CD14-positive monocyte (primary cell): ENCODE measurements around the gene WDR4. TPM values are rescaled to one million over a fixed set of nuclear protein-coding genes. Genes with fewer than 3 reads are reported as not detected.

Experiments used
- DNase-seq, 3 donors: peaks; one replicate each; pipeline ENCODE4 v3.0.0-alpha.2; 2011 to 2022
- H2AFZ ChIP-seq: 2 replicates; pipeline ENCODE4 v1.6.0; 2012; ENCODE audit warnings: mild to moderate bottlenecking, low read depth, low read length, inconsistent platforms; ENCODE audit not compliant: insufficient read depth, poor library complexity, severe bottlenecking
- H3K27ac ChIP-seq, 2 donors: 1 replicate in 1 of 2; 2 replicates in 1 of 2; pipeline ENCODE4 v1.5.1; 2012 to 2013; ENCODE audit warnings: low read length in 2 of 2, control low read depth in 1 of 2, inconsistent platforms in 1 of 2, low read depth in 1 of 2, mild to moderate bottlenecking in 1 of 2
- H3K27me3 ChIP-seq, 2 donors: one replicate each; pipeline versions ENCODE4 v1.6.0 to v1.6.1; 2011 to 2013; ENCODE audit warnings: low read length in 2 of 2; ENCODE audit not compliant: control insufficient read depth in 2 of 2, insufficient read depth in 2 of 2
- H3K36me3 ChIP-seq, 2 donors: replicated peaks in 1 of 2; 1 replicate in 1 of 2; 2 replicates in 1 of 2; pipeline versions ENCODE4 v1.5.1 to v1.6.1; 2012 to 2013; ENCODE audit warnings: low read length in 2 of 2, control low read depth in 1 of 2, inconsistent platforms in 1 of 2, mild to moderate bottlenecking in 1 of 2; ENCODE audit not compliant: insufficient read depth in 2 of 2, control insufficient read depth in 1 of 2
- H3K4me1 ChIP-seq, 2 donors: 1 replicate in 1 of 2; 2 replicates in 1 of 2; pipeline versions ENCODE4 v1.5.1 to v1.6.1; 2012 to 2013; ENCODE audit warnings: low read length in 2 of 2, control low read depth in 1 of 2, inconsistent platforms in 1 of 2, mild to moderate bottlenecking in 1 of 2, moderate library complexity in 1 of 2; ENCODE audit not compliant: insufficient read depth in 2 of 2, control insufficient read depth in 1 of 2
- H3K4me2 ChIP-seq: replicated peaks from 2 replicates; pipeline ENCODE3; 2012; ENCODE audit warnings: low read length, moderate library complexity, mild to moderate bottlenecking; ENCODE audit not compliant: poor library complexity, severe bottlenecking; ENCODE audit errors: extremely low read depth
- H3K4me3 ChIP-seq, 3 experiments: fragments of 200-600 bp in 1 of 3; sonication (generic) in 1 of 3; replicated peaks in 1 of 3; 1 replicate in 2 of 3; 2 replicates in 1 of 3; pipeline ENCODE4 v1.5.1; 2011 to 2013; ENCODE audit warnings: low read length in 3 of 3, mild to moderate bottlenecking in 3 of 3, control low read depth in 2 of 3, low read depth in 2 of 3, inconsistent platforms in 1 of 3, moderate library complexity in 1 of 3
- H3K79me2 ChIP-seq: 2 replicates; pipeline ENCODE4 v1.6.0; 2012; ENCODE audit warnings: mild to moderate bottlenecking, control low read depth, inconsistent platforms, low read length, moderate library complexity; ENCODE audit not compliant: insufficient read depth
- H3K9ac ChIP-seq: 2 replicates; pipeline ENCODE4 v1.6.0; 2017; ENCODE audit warnings: low read length, mild to moderate bottlenecking; ENCODE audit not compliant: insufficient read depth, poor library complexity, severe bottlenecking
- H3K9me3 ChIP-seq, 2 donors: replicated peaks in 1 of 2; 1 replicate in 1 of 2; 2 replicates in 1 of 2; pipeline versions ENCODE4 v1.5.1 to v1.6.1; 2012 to 2013; ENCODE audit warnings: low read length in 2 of 2, control low read depth in 1 of 2; ENCODE audit not compliant: control insufficient read depth in 1 of 2, insufficient read depth in 1 of 2
- H4K20me1 ChIP-seq: 2 replicates; pipeline ENCODE4 v1.6.0; 2012; ENCODE audit warnings: mild to moderate bottlenecking, low read length, control low read depth, moderate library complexity; ENCODE audit not compliant: insufficient read depth
- H3K27ac Mint-ChIP-seq, 7 donors: one replicate each; pipeline ENCODE4 v1.8.0; 2020; ENCODE audit warnings: mild to moderate bottlenecking in 7 of 7, mixed read lengths in 7 of 7, moderate library complexity in 6 of 7, inconsistent platforms in 2 of 7
- H3K27me3 Mint-ChIP-seq, 3 donors: one replicate each; pipeline ENCODE4 v1.8.0; 2021 to 2022; ENCODE audit warnings: low read depth in 3 of 3, mild to moderate bottlenecking in 3 of 3, mixed read lengths in 3 of 3, moderate library complexity in 3 of 3, inconsistent platforms in 1 of 3
- H3K36me3 Mint-ChIP-seq, 2 donors: one replicate each; pipeline ENCODE4 v1.8.0; 2020; ENCODE audit warnings: mixed read lengths in 2 of 2, inconsistent platforms in 1 of 2, mild to moderate bottlenecking in 1 of 2
- H3K4me1 Mint-ChIP-seq: one replicate; pipeline ENCODE4 v1.8.0; 2020; ENCODE audit warnings: mild to moderate bottlenecking, mixed read lengths
- H3K4me3 Mint-ChIP-seq, 2 donors: one replicate each; pipeline ENCODE4 v1.8.0; 2020; ENCODE audit warnings: mild to moderate bottlenecking in 2 of 2, mixed read lengths in 2 of 2, moderate library complexity in 1 of 2
- H3K9me3 Mint-ChIP-seq, 7 donors: one replicate each; pipeline ENCODE4 v1.8.0; 2020 to 2022; ENCODE audit warnings: mixed read lengths in 7 of 7, mild to moderate bottlenecking in 6 of 7, moderate library complexity in 6 of 7, inconsistent platforms in 2 of 7
- CTCF ChIP-seq: fragments of 200-600 bp; IDR thresholded peaks from one replicate; pipeline ENCODE4 v1.8.0; 2022; ENCODE audit warnings: antibody characterized with exemption, mild to moderate bottlenecking
- WGBS: methylation state at CpG from one replicate; pipeline ENCODE4 v1.1.5; 2013; ENCODE audit warnings: missing lambda C conversion rate; ENCODE audit not compliant: insufficient coverage; 5-methylcytosine and 5-hydroxymethylcytosine counted together
- intact Hi-C, 2 donors: fragments of 100-400 bp; cut with micrococcal nuclease; formaldehyde crosslinking; loops; one replicate each; pipeline versions ENCODE4 v1.15.0 to v1.15.1; 2023
- polyA plus RNA-seq, 3 donors: library from polyadenylated mRNA; depleted of rRNA in 1 of 3; unstranded in 2 of 3; stranded (reverse) in 1 of 3; fragments of 300-500 nt in 2 of 3; fragments of >200 nt in 1 of 3; fragmentation: Illumina TruSeq in 2 of 3; gene quantifications; 1 replicate in 2 of 3; 2 replicates in 1 of 3; pipeline ENCODE4 v1.2.3, GENCODE V29; 2012 to 2021

WDR4 gene
- polyA plus RNA-seq, 3 donors, result 2.9 to 7.0 (median 3.6) TPM

- Mint-ChIP-seq H3K4me3 (no peak overlapping the region), H3K27me3 (no peaks in the 10 kb centered on the region), H3K36me3 (peaks cover 82 to 100% of the 10 kb centered on the region in 2 donors), H3K9me3 (peaks cover 0 to 4% (median 0%) of the 10 kb centered on the region in 7 donors), H3K27ac (peak overlapping the region in 1 of 7 donors; percentile 29), H3K4me1 (no peaks in the 10 kb centered on the region)
- Histone ChIP-seq H3K4me3 (no peak overlapping the region), H3K4me2 (no peak overlapping the region), H4K20me1 (no peaks in the 10 kb centered on the region), H3K9ac (no peak overlapping the region), H3K27me3 (no peaks in the 10 kb centered on the region), H2AFZ (no peak overlapping the region), H3K4me1 (no peaks in the 10 kb centered on the region), H3K9me3 (no peaks in the 10 kb centered on the region), H3K79me2 (no peaks in the 10 kb centered on the region), H3K27ac (no peak overlapping the region), H3K36me3 (peaks cover 83 to 97% of the 10 kb centered on the region in 2 donors)
- intact Hi-C loops, result no loop called here
- no peak for TF ChIP-seq CTCF
- 100% methylated on average over 17 of the region's 20 CpGs for WGBS
- DNase-seq, result no peak
Observed at GRCh38 chr21:42852925-42853570, 26.3 kb downstream of the WDR4 start.

- H3K36me3 Mint-ChIP-seq, result peaks cover 82 to 98% of the 10 kb centered on the region in 2 donors
- Histone ChIP-seq H4K20me1 (no peaks in the 10 kb centered on the region), H3K36me3 (peaks cover 83 to 96% of the 10 kb centered on the region in 2 donors), H3K79me2 (no peaks in the 10 kb centered on the region), H3K4me3 (no peak overlapping the region), H3K4me2 (no peak overlapping the region), H3K27ac (no peak overlapping the region), H3K9me3 (no peaks in the 10 kb centered on the region), H2AFZ (no peak overlapping the region), H3K4me1 (no peaks in the 10 kb centered on the region), H3K27me3 (no peaks in the 10 kb centered on the region), H3K9ac (no peak overlapping the region)
- no peaks in the 10 kb centered on the region for H3K27me3 Mint-ChIP-seq
- H3K27ac Mint-ChIP-seq, result peak overlapping the region in 1 of 7 donors; percentile 9
- WGBS, result 97% methylated on average over 16 of the region's 19 CpGs
- no peak for DNase-seq
- TF ChIP-seq CTCF, result no peak
- no peak overlapping the region for H3K4me3 Mint-ChIP-seq
- peaks cover 0 to 4% (median 0%) of the 10 kb centered on the region in 7 donors for H3K9me3 Mint-ChIP-seq
- intact Hi-C loops, result no loop called here
- H3K4me1 Mint-ChIP-seq, result no peaks in the 10 kb centered on the region
Observed at GRCh38 chr21:42851812-42852665, 27.3 kb downstream of the WDR4 start.
